ENCODE data around the gene YES1. TPM values are rescaled to one million over a fixed set of nuclear protein-coding genes. Genes with fewer than 3 reads are reported as not detected.

YES1 gene
- total and polyA plus RNA-seq, 2 donors (not counting 3 experiments of a cell fraction or from before 2014, with no cell fraction given), result 16.5 to 92.3 TPM

DNA sequence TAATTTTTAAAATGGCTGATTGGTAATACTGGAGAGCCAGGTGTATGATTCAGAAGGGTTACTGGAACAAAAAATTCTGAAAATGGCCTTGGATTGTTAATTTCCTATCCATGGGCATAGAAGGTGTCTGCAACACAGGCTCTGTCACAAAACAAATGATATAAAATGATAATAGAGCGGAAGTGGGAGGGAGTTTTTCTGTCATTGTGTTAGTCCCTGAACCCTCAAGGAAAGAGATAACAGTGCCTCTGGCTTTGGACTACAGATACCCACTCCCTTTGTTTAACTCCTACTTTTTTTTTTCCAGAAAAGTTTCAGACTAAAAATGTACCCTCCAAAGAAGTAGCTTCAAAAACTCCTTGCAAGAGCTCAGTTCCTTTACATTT is 28.0 kb upstream of the YES1 start:
- Histone ChIP-seq H3K9me1 (replicated peaks; ENCODE audit: control insufficient read depth, extremely low read depth, insufficient read depth, low read length) (no peaks in the 10 kb centered on the region), H3K9me3 (replicated peaks; ENCODE audit: control insufficient read depth, insufficient read depth, low read length) (no peaks in the 10 kb centered on the region), H3K9ac (replicated peaks; ENCODE audit: extremely low read depth, insufficient read depth, low read length) (no peak overlapping the region), H3K27me3 (ENCODE audit: control insufficient read depth in 2 of 2, insufficient read depth in 2 of 2, low read length in 2 of 2) (no peaks in the 10 kb centered on the region), H3K27ac (ENCODE audit: insufficient read depth, low read depth, low read length) (no peak overlapping the region), H4K20me1 (replicated peaks; ENCODE audit: control insufficient read depth, extremely low read depth, insufficient read depth, low read length) (no peaks in the 10 kb centered on the region), H3K79me2 (ENCODE audit: control insufficient read depth, insufficient read depth, low read length) (no peaks in the 10 kb centered on the region), H2AFZ (ENCODE audit: low read depth, low read length) (peak overlapping the region; percentile 10), H3K4me2 (ENCODE audit: insufficient read depth, low read length) (peak overlapping the region; percentile 16), H3K4me1 (ENCODE audit: control insufficient read depth, extremely low read depth, insufficient read depth, low read length) (peaks cover 25% of the 10 kb centered on the region), H3K36me3 (ENCODE audit: control insufficient read depth in 2 of 2, extremely low read depth in 1 of 2, insufficient read depth in 2 of 2, low read length in 2 of 2) (no peaks in the 10 kb centered on the region), H3K4me3 (replicated peaks in 1 of 3; ENCODE audit: insufficient read depth in 1 of 3, low read depth in 1 of 3, low read length in 3 of 3) (no peak overlapping the region)
- intact Hi-C loops (cut with micrococcal nuclease), result no loop called here
- BruUV-seq (replicated peaks), result no TSS peak
- ChIA-PET POLR2A (no interaction called here), CTCF (interaction anchor here (0.9 to 14.4 kb wide), 26 partner anchors 9 to 1707 kb away, joined by 3 to 652 read pairs (median 5); partner anchors contain the start of genes ENOSF1 and TYMS)
- FAIRE-seq (no peak), DNase-seq (ENCODE audit: low read depth, low spot score) (no peak)
- TF ChIP-seq, protein P1, sequence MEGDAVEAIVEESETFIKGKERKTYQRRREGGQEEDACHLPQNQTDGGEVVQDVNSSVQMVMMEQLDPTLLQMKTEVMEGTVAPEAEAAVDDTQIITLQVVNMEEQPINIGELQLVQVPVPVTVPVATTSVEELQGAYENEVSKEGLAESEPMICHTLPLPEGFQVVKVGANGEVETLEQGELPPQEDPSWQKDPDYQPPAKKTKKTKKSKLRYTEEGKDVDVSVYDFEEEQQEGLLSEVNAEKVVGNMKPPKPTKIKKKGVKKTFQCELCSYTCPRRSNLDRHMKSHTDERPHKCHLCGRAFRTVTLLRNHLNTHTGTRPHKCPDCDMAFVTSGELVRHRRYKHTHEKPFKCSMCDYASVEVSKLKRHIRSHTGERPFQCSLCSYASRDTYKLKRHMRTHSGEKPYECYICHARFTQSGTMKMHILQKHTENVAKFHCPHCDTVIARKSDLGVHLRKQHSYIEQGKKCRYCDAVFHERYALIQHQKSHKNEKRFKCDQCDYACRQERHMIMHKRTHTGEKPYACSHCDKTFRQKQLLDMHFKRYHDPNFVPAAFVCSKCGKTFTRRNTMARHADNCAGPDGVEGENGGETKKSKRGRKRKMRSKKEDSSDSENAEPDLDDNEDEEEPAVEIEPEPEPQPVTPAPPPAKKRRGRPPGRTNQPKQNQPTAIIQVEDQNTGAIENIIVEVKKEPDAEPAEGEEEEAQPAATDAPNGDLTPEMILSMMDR (IDR thresholded peaks at IDR 0.05; ENCODE audit: extremely low read depth in 1 of 2, insufficient read depth in 1 of 2, low read depth in 1 of 2, low read length in 2 of 2), result no peak
- dilution Hi-C loops (cut with MboI; ENCODE audit: extremely low pct_ligation_motif_present, low sequenced_read_pairs), result loop anchor here (25.0 kb wide), 1 partner anchor 103 kb away; no protein-coding TSS in a partner anchor

- H3K27me3 ChIP-seq (ENCODE audit: control insufficient read depth in 2 of 2, insufficient read depth in 2 of 2, low read length in 2 of 2), result no peaks in the 10 kb centered on the region
- peaks cover 25% of the 10 kb centered on the region for H3K4me1 ChIP-seq (ENCODE audit: control insufficient read depth, extremely low read depth, insufficient read depth, low read length)
- no peak overlapping the region for H3K9ac ChIP-seq (replicated peaks; ENCODE audit: extremely low read depth, insufficient read depth, low read length)
- H3K36me3 ChIP-seq (ENCODE audit: control insufficient read depth in 2 of 2, extremely low read depth in 1 of 2, insufficient read depth in 2 of 2, low read length in 2 of 2), result no peaks in the 10 kb centered on the region
- H4K20me1 ChIP-seq (replicated peaks; ENCODE audit: control insufficient read depth, extremely low read depth, insufficient read depth, low read length), result no peaks in the 10 kb centered on the region
- DNase-seq (ENCODE audit: low read depth, low spot score) (peak; percentile 87), FAIRE-seq (peak; percentile 74)
- ChIA-PET POLR2A (no interaction called here), CTCF (interaction anchor here (0.8 to 14.4 kb wide), 37 partner anchors 9 to 1708 kb away, joined by 3 to 652 read pairs (median 5); partner anchors contain the start of genes ENOSF1 and TYMS)
- no peak overlapping the region for H3K27ac ChIP-seq (ENCODE audit: insufficient read depth, low read depth, low read length)
- TF ChIP-seq, protein P1 (IDR thresholded peaks at IDR 0.05; ENCODE audit: extremely low read depth in 1 of 2, insufficient read depth in 1 of 2, low read depth in 1 of 2, low read length in 2 of 2), result peak; percentile 96 to 98
- TF ChIP-seq JUN (IDR thresholded peaks at IDR 0.05; ENCODE audit: borderline replicate concordance, insufficient read depth, insufficient read length, low read depth), result no peak
- no peak overlapping the region for H3K4me2 ChIP-seq (ENCODE audit: insufficient read depth, low read length)
- H3K9me1 ChIP-seq (replicated peaks; ENCODE audit: control insufficient read depth, extremely low read depth, insufficient read depth, low read length), result no peaks in the 10 kb centered on the region
- H3K4me3 ChIP-seq (replicated peaks in 1 of 3; ENCODE audit: insufficient read depth in 1 of 3, low read depth in 1 of 3, low read length in 3 of 3), result no peak overlapping the region
- dilution Hi-C loops (cut with MboI; ENCODE audit: extremely low pct_ligation_motif_present, low sequenced_read_pairs), result loop anchor here (25.0 kb wide), 1 partner anchor 102 kb away; no protein-coding TSS in a partner anchor
- no peaks in the 10 kb centered on the region for H3K79me2 ChIP-seq (ENCODE audit: control insufficient read depth, insufficient read depth, low read length)
- peak overlapping the region; percentile 68 for H2AFZ ChIP-seq (ENCODE audit: low read depth, low read length)
- intact Hi-C loops (cut with micrococcal nuclease), result loop anchor here (1.0 to 10.0 kb wide), 6 partner anchors 97 to 552 kb away; partner anchors contain the start of genes ENOSF1 and TYMS
- no peaks in the 10 kb centered on the region for H3K9me3 ChIP-seq (replicated peaks; ENCODE audit: control insufficient read depth, insufficient read depth, low read length)
- no TSS peak for BruUV-seq (replicated peaks)
Observed at GRCh38 chr18:839224-840022, 27.4 kb upstream of the YES1 start.

Data from endothelial cell of umbilical vein (primary cell).